PFSK-1 (cell line): ENCODE results near the gene NXPE3.

ENCODE experiments used
- FOXP2 ChIP-seq: optimal IDR thresholded peaks from 2 replicates; pipeline ENCODE3; 2011; ENCODE audit warnings: borderline replicate concordance, control low read depth, inconsistent platforms; ENCODE audit not compliant: insufficient read depth; ENCODE audit errors: extremely low read length, extremely low read depth
- POLR2AphosphoS5 ChIP-seq: IDR thresholded peaks from 2 replicates; pipeline ENCODE4 v1.6.1; 2012; ENCODE audit warnings: low read depth, mild to moderate bottlenecking, control low read depth, low read length, moderate library complexity
- REST ChIP-seq, 2 experiments: IDR thresholded peaks; 2 replicates each; pipeline versions ENCODE4 v1.6.1 to v1.8.0; 2011 to 2012; ENCODE audit warnings: low read depth in 2 of 2, low read length in 2 of 2, control low read depth in 1 of 2, inconsistent platforms in 1 of 2, mild to moderate bottlenecking in 1 of 2, moderate library complexity in 1 of 2; ENCODE audit not compliant: insufficient read depth in 1 of 2
- SIN3A ChIP-seq: IDR thresholded peaks from 2 replicates; pipeline ENCODE4 v1.6.1; 2012; ENCODE audit warnings: mild to moderate bottlenecking, low read length, moderate library complexity, borderline replicate concordance; ENCODE audit not compliant: insufficient read depth
- TAF1 ChIP-seq: IDR thresholded peaks from 2 replicates; pipeline ENCODE4 v1.6.1; 2012; ENCODE audit warnings: low read length, control low read depth, borderline replicate concordance; ENCODE audit not compliant: insufficient read depth

The NXPE3 gene

GRCh38 chr3:101858464-101859030 lies 79.5 kb downstream of the NXPE3 start:
- TF ChIP-seq REST (IDR thresholded peaks at IDR 0.05; ENCODE audit: insufficient read depth in 1 of 2, low read depth in 2 of 2, low read length in 2 of 2) (no peak), TAF1 (no peak), FOXP2 (no peak), SIN3A (no peak), POLR2AphosphoS5 (no peak)

- no peak for TF ChIP-seq FOXP2
- no peak for TF ChIP-seq TAF1
- TF ChIP-seq POLR2AphosphoS5 = no peak
- no peak for TF ChIP-seq SIN3A
- TF ChIP-seq REST (IDR thresholded peaks at IDR 0.05; ENCODE audit: insufficient read depth in 1 of 2, low read depth in 2 of 2, low read length in 2 of 2) = no peak
These were observed 81.0 kb downstream of the NXPE3 start for GRCh38 chr3:101859882-101860448.

GRCh38 chr3:101861212-101861788 lies 82.3 kb downstream of the NXPE3 start:
- TF ChIP-seq SIN3A = no peak
- TF ChIP-seq REST (IDR thresholded peaks at IDR 0.05; ENCODE audit: insufficient read depth in 1 of 2, low read depth in 2 of 2, low read length in 2 of 2) = no peak
- no peak for TF ChIP-seq TAF1
- no peak for TF ChIP-seq FOXP2
- no peak for TF ChIP-seq POLR2AphosphoS5

GRCh38 chr3:101861789-101862415 lies 82.9 kb downstream of the NXPE3 start:
- no peak for TF ChIP-seq SIN3A
- no peak for TF ChIP-seq REST (IDR thresholded peaks at IDR 0.05; ENCODE audit: insufficient read depth in 1 of 2, low read depth in 2 of 2, low read length in 2 of 2)
- TF ChIP-seq POLR2AphosphoS5 = no peak
- TF ChIP-seq FOXP2 = no peak
- no peak for TF ChIP-seq TAF1
